HG02943 (cell line): Measurements from ENCODE around the gene CAPN13.

Experiments
- ATAC-seq: cut with Tn5 transposase; IDR thresholded peaks from one replicate; pipeline ENCODE4 v1.9.1; 2021; ENCODE audit warnings: mild to moderate bottlenecking, low read depth, moderate library complexity; ENCODE audit not compliant: unreplicated experiment

Gene CAPN13

DNA sequence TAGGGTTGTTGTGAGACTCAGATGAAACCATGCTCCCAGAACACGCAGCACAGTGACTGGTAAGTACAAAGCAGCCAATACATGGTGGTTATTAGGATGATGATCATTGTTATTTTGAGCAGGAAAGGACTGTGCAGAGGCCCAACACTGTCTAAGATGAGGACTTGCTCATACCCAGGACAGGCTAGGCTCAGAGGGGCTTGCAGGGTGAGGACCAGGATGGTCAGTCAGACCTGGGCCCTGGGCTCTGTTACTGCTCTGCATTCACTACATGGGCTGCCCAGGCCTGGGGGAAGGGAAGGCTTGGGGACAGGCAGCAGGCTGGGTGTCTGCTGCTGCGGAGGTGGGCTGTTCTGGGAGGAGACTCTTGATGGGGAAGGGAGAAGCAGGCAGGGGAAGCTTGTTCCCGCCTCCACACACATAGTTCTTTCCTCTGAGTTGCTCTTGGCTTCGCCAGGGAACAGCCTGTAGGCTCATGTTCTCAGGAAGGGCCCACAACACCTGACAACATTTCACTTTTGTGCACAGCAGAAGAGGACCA lies 17.5 kb downstream of the CAPN13 start:
- ATAC-seq: no peak

DNA sequence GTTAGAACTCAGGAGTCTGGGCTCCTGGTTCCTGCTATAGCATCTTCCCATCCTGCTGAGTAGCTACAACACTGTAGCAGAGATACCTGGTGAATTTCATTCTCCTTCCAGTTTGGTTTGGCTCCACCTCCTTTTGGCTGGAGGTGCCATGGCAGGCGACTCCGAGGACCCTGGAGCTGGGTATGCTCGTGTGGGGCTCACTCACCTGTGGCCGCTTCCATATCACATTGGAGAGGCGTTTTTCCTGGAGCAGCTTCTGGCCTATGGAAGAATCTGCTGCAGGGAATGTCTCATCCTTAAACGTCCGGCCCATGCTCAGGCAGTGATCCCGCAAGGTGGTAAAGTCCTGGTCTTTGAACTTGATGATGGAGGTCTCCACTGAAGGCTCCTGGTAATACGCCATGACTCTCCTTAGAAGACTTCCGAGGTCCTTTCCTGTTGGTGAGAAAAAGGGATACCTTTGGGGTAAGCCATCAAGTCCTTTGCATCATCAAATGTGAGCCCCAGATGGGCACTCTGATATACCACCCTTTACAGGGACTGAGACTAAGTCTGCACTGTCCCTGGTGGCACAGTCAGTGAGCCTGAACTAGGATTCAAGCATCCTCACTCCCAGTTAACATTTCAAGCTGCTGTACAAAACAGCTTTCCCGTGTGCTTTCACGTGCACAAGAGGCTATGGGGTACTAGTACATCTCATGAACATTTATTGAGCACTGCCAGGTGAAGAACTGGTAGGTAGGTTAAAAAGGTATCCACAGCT lies 20.1 kb downstream of the CAPN13 start:
- no peak for ATAC-seq

DNA sequence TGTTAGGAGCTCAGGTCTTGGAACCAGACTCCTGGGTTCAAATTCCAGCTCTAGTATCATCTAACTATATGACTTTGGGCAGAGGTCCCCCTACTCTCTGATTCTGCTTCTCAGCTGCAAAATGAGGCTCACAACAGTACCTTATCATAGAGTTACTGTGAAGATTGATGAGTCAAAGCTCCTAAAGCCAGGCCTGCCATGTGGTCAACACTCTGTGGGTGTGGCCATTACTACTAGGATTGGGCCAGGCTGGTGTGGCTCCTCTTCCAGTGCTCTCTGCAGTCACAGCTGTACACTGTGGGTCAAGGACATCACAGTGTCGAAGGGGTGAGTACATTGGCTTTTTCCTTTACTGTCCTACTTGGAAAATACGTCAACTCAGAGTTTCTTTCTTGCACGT lies 22.6 kb downstream of the CAPN13 start:
- no peak for ATAC-seq

DNA sequence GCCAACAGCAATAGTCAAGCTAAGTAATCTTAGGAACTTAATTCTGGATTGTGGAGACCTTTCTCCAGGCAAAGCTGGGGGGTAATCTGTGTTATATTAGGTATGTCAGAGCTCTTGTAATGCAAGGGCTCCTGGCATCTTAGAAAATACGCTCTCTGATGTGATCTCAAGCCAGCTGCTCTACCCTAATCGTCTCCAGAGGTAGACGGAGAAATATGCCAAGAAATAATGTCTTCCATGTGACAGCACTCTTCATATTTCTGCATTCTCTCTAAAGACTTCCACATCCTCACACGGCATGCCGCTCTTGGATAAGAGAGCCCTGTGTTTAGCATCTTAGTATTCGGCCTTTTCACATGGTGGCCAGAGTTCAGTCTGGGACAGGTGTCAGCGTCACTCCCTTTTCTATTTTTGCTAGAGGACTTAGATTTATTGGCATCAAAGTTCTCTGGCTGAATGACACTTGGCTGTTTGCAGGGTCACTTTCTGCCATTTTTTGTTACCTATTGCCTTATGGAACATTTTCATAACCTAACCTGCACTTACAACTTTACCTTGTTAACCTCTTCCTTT lies 25.2 kb downstream of the CAPN13 start:
- ATAC-seq: no peak

DNA sequence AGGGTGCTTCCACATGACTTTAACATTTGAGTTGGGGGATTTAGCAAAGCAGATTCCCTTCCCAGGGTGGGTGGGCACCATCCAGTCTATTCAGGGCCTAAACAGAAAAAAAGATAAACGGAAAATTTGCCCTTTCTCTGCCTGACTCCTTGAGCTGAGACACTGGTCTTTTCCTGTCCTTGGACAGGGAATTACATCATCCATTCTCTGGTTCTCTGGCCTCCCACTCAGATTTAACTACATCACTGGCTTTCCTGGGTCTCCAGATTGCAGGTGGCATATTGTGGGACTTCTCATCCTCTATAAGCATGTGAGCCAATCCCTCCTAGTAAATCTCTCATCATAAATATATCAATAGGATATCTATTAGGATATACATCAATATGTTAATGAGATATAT lies 25.8 kb downstream of the CAPN13 start:
- no peak for ATAC-seq

DNA sequence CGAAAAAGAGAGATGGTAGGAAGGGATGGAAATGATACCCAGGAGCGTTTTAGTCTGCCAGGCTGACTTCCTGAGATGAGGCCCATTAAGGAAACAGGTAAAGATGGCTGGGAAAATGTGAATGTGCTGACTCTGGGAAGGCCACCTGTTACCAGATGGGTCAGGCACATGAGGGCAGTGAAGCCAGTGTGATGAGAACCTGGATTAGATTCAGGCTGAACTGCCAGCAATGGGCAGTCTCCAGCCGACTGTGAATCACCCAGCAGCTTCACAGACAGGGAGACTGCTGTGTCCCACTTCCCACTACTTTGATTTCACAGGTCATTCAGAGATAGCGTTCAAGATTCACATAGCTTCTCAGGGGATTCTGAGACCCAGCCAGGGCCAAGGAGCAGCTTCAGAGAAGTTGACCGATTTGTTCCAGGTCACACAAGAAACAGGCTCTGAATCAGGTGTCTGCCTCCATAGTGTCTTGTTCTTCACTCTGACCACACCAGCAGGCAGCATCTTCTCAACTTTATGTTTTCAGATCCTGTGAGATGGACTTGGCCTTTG lies 26.4 kb downstream of the CAPN13 start:
- ATAC-seq: no peak

DNA sequence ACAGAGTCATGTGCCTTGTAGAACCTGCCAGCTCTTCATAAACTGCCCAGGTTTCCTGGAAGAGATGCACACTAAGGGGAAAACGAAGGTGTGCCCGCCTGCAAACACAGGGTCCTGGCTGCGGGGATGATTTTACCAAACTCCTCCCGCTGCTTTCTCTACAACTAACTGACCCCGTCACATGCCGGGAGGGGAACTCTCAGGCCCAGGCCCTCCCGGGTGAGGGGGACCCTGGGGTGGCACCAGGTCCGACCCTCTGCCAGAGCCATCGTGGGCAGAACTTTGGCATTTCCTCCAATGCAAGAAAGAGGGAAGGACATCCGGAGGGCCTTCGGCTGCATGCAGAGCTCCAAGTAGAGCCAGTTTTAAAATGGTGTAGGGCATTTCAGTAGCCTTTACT lies 28.6 kb downstream of the CAPN13 start:
- ATAC-seq: no peak

DNA sequence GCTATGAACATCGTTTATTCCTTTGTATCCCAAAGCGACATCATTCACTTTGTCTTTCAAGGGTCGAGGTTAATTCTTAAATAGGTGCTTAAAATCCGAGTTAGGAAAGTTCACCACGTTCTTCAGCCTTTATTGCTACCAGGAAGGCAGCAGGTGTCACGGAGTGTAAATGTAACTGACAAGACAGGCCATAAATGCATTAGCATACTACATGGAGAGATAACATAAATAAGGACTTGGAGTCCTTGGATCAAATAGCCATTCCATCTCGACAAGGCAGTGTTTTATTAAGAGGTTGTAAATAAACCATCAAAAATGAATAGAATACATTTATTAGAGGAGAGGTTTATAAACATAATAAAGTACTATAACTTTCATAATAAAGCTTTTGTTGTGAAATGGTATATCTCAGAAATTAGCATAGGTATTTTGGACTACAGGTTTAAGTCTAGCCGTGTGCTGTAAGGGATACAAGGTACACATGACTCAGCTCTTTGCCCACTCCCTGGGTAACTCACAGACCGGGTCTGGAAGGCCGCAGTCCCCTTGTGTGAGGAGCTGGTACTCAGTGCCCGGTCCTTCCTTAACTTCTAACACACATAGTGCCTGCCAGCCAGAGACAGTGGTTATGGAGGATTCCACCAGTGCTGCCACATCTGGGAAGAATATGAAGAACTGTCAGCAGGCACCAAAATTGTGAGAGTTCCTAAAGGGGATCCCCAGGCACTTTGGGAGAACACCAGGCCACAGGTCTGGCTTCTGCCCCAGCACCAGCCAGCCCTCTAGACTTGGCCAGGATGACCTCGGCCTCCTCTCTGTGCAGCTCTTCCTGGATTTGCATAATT lies 29.4 kb downstream of the CAPN13 start:
- ATAC-seq: no peak

DNA sequence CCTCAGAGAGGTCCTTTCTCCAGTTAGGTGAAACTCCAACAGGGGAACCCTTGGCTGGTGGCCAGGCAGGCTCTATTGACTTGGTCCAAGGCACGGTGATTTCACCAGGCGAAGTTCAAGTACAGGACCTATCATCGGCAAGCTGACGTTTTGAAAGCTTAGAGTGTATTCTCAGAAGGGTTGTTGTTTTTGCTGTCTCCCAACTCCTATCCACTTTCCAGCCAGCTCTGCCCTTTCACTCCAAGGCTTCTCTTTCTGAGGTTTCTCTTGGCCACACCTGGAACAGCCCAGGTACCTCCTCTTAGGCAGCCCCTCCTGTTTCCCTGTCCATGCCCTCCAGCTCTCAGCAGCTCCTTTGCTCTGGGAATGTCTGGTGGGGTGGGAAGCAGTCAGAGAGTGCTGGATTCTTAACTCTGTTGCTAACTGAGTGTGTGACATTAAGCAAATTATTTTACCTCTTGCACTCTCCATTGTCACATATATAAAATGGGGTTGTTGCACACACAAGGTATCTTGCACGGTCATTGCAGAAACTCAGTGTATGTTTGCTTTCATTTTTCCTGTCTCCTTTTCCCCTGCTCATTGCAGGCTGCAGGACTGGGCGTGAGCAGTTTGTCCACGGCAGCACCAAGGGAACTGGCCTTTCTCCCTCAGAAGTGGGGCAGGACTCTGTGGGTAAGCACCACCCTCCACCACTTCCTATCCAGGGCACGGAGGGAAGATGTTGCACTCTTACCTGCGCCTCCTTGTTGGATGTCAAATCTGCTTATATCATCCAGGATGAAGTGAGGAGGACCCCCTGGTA lies 30.2 kb downstream of the CAPN13 start:
- no peak for ATAC-seq

DNA sequence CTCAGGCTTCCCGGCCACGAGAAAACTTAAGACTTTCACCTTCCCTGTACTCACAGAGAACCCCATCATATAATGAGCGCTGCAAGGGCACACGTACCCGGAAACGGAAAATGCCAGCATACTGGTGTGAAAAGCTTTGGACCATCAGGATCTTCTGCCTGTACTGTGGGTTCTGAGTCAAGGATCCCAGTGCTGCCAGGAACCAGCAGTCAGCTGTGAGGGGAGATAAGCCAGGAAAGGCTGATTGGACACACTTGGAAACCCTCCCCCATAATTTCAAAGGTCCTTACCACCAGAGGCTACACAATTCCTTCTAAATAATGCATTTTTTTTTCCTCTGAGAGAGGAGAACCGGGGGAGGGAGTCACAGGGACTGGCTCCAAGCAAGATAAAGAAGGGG lies 31.4 kb downstream of the CAPN13 start:
- no peak for ATAC-seq

DNA sequence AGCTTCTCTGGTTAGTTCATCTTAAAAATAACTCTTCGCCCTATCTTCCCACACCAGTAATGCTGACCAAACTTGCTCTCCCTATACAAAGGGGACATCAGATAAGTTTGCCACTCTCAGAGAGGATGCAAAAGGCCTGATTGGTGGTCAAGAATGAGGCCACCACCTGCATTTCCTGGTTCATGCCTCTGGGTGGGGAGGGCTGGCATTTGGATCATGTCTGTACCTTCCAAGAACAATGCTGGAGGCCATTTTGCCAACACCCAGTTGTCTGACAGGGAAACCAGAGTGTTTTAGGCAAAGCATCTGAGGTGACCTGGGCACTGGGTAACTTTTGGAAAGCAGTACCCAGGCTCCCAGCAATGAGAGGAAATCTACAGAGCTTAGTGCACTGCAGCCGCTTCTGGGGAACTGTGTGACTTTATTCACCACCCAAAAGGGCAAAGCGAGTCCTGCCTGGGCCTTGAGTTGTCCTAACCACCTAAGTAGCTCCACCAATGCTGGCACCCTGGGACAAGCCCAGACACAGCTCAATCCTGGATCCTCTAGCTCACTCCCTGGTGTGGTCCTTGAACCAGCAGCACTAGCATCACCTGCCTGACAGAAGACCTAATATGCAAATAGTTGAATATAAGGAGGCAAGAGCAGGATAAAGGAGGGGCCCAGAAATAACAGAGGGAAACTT lies 35.1 kb downstream of the CAPN13 start:
- no peak for ATAC-seq

DNA sequence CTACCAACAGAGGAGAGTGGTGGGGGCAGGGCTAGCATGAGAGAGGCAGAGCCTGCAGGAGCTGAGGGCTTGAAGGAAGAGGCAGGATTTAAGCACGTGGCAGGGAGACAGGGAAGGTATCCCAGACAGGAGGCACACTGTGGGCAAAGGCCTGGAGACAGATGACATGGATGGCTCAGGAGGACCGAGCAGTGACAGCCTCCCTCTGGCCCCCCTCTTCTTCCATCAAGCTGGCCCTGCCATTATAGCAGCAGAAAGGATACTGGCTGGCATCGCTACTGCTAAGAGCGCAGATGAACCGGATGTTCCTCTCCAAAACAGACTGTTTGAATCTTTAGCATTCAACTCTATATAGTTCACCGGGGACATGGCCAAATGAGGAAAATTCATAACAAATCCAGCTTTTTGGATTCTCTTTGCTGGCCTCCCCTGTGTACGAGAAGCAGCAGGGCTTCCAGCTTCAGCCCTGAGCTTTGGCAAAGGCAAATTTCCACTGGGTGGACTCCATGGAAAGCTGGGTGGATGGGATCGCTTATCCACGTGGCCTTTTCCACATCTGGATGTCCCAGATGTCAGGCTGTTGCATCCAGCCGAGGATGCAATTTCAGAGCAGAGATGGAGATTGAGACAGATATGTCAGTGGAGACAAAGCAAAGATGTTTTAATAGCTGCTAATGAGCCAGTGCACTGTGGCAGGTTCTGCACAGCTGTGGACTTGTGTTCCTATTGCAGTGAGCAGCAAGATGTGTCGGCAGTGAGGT lies 36.2 kb downstream of the CAPN13 start:
- ATAC-seq: no peak

DNA sequence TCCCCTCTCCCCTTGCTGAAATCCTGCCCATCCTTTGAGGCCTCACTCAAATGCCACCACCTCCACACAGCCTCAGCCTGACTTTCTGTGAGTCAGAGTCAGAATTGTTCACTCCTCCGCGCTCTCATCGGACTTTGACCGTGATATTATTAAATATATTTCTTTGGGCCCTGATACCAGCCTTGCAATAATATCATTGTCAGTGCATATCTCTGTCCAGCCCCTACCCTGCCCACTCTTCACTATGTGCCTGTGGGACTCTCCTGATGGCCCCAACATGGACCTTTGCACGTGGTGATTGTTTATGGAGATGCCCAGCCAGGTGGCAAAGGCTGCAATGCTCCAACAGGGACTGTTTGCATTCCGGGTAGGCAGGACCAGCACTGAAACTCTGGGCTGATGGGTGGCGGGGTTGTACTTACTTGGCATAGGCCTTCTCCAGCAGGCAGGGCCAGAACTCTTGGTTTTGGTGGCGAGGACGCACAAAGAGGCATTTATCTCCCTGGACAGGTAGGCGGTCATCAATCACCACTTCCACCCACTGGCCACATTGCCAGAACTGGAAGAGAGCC lies 37.3 kb downstream of the CAPN13 start:
- no peak for ATAC-seq

DNA sequence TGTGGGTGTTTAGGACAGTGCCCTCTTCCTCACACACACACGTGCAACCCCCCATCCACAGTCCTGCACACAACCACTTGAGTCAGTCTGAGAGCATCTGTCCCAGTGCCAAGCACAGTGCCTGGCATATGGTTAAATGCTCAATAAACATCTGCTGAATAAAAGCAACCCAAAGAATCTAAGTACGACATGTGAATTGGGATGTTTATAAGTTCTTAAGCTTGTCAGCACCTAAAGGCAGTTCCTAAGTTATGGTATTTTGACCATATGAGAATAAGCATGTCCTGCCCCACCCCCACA lies 37.8 kb downstream of the CAPN13 start:
- ATAC-seq: no peak

DNA sequence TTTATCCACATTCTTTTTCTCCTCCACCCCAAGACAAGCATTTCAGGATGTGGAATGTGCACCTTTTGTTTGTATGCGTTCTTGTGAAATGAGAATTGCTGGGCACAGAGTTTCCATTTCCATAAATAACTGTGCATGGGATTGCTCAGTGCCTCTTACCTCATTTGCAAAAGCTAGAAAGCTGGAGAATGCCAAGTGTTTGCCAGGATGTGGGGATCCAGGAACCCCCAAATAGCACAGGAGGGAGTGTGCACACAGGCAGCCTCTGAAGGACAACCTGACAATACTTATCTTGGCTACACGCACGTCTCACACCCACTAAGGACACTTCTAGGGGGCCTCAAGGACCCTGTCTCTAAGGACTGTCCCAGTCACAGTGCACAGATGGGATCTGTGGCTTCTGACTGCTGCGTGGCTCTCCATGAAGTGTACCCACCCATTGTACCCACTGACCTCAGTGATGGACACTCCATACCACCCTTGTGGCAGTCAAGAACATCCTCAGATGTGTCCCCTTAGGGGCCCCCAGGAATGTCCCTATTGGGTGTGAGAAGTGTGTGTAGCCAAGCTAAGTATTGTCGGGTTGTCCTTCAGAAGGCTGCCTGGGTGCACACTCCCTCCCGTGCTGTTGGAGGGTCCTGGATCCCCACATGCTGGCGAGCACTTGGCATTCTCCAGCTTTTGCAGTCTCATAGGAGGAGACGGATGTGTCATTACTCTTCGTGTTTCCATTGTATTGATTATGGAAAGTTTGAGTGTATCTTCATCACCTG lies 38.4 kb downstream of the CAPN13 start:
- no peak for ATAC-seq

DNA sequence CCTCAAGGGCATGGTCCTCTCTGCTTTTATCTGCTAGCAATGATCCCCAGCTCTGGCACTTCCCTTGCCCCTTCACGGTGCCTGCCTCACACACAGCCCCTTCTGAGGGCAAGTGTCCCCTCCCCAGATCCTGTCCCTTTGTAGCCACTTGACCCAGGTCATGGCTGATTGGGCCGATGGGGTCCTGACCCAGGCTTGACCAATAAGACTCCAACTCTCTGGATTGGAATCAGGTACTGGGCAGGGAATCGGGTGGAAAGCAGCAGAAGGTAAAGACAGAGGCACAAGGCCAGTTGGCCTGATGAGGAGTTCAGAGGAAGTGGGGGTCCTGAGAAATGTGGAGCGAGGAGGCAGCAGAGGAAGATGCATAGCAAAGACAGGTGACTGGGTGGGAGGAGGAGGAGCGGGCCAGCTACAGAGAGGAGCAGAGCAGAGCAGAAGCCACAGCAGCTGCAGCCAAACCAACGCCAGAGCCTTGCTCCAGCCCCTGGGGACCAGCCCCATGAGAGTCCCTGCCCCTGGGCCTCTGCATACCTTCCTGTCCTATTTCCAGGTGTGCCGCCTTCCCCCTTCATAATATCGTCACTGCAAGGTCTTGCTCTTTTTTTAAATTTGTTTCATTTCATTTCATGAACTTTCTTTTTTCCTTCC lies 39.1 kb downstream of the CAPN13 start:
- ATAC-seq: no peak

DNA sequence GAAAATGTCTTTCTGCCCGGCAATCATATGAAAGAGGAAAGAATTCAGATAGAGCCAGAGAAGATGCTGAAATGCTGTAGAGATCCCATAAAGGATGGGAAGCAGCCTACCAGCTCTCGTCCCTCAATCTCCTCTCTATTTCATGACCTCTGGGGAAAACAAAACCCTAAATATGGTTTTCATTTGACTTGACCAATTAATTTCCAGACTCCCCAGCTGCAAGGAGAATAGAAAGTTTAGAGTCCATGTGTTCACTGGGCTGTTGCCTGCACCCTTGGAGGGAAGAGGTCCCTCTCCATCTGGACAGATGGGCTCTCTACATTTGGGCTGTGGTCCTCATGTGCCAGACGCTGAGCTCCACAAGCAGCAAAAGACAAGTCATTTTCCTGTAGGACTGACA lies 40.6 kb downstream of the CAPN13 start:
- no peak for ATAC-seq
